Activated T-helper 2 cell treated with anti-CD3 and anti-CD28 coated beads, Interferon-gamma antibody, Interleukin-2, Interleukin-4, amounts not matched to agents 10 μg/mL and 5 μg/mL and 100 μg/mL, durations not matched to agents 14 hours and 24 hours and 36 hours (primary cell): ENCODE results near the gene ANAPC15. TPM values are rescaled to one million over a fixed set of nuclear protein-coding genes. Genes with fewer than 3 reads are reported as not detected.
A peak's percentile ranks its signal among the peaks of the same experiment; 100 is the strongest.

Experiments
- DNase-seq: peaks from one replicate; pipeline ENCODE4 v3.0.0; 2021; ENCODE audit warnings: low spot score
- H3K27ac Mint-ChIP-seq: one replicate; pipeline ENCODE4 v1.8.0; 2021; ENCODE audit warnings: mixed read lengths
- H3K27me3 Mint-ChIP-seq: one replicate; pipeline ENCODE4 v1.8.0; 2021; ENCODE audit warnings: low read depth, mixed read lengths
- H3K36me3 Mint-ChIP-seq: one replicate; pipeline ENCODE4 v1.8.0; 2021; ENCODE audit warnings: low read depth, mixed read lengths
- H3K4me1 Mint-ChIP-seq: one replicate; pipeline ENCODE4 v1.8.0; 2021; ENCODE audit warnings: low read depth, mixed read lengths
- H3K4me3 Mint-ChIP-seq: one replicate; pipeline ENCODE4 v1.8.0; 2021; ENCODE audit warnings: low read depth, mild to moderate bottlenecking, moderate library complexity, mixed read lengths
- H3K9me3 Mint-ChIP-seq: one replicate; pipeline ENCODE4 v1.8.0; 2021; ENCODE audit warnings: mixed read lengths
- intact Hi-C: fragments of 100-400 bp; cut with micrococcal nuclease; formaldehyde crosslinking; loops from one replicate; pipeline ENCODE4 v1.15.1; 2023
- total RNA-seq: library from RNA; stranded (reverse); gene quantifications from 2 replicates; pipeline ENCODE4 v1.2.3, GENCODE V29; 2022

The ANAPC15 gene
- total RNA-seq, 1 donor from 2014 or later, result 67.9 TPM

- Mint-ChIP-seq H3K9me3 (no peaks in the 10 kb centered on the region), H3K4me3 (peak overlapping the region; percentile 95), H3K27ac (peak overlapping the region; percentile 96), H3K36me3 (peaks cover 42% of the 10 kb centered on the region), H3K27me3 (no peaks in the 10 kb centered on the region), H3K4me1 (peaks cover 32% of the 10 kb centered on the region)
- intact Hi-C loops, result loop anchor here (2.0 kb wide), 3 partner anchors 39 to 123 kb away; partner anchors contain the start of gene INPPL1
- no peak for DNase-seq
Measured at GRCh38 chr11:72102162-72102561, 10.3 kb downstream of the ANAPC15 start.

- peaks cover 50% of the 10 kb centered on the region for H3K36me3 Mint-ChIP-seq
- DNase-seq, result no peak
- H3K4me1 Mint-ChIP-seq, result peaks cover 32% of the 10 kb centered on the region
- peak overlapping the region; percentile 9 for H3K27ac Mint-ChIP-seq
- no peaks in the 10 kb centered on the region for H3K27me3 Mint-ChIP-seq
- no peaks in the 10 kb centered on the region for H3K9me3 Mint-ChIP-seq
- intact Hi-C loops, result no loop called here
- no peak overlapping the region for H3K4me3 Mint-ChIP-seq
Measured at GRCh38 chr11:72100462-72100861, 12.0 kb downstream of the ANAPC15 start.

- Mint-ChIP-seq H3K4me3 (no peak overlapping the region), H3K27me3 (no peaks in the 10 kb centered on the region), H3K4me1 (peaks cover 32% of the 10 kb centered on the region), H3K36me3 (peaks cover 53% of the 10 kb centered on the region), H3K27ac (no peak overlapping the region), H3K9me3 (no peaks in the 10 kb centered on the region)
- no peak for DNase-seq
- intact Hi-C loops, result no loop called here
Measured at GRCh38 chr11:72100009-72100408, 12.5 kb downstream of the ANAPC15 start.

GRCh38 chr11:72098741-72099140, 13.8 kb downstream of the ANAPC15 start:
- DNase-seq, result no peak
- H3K27ac Mint-ChIP-seq, result no peak overlapping the region
- intact Hi-C loops, result no loop called here
- no peaks in the 10 kb centered on the region for H3K9me3 Mint-ChIP-seq
- peaks cover 60% of the 10 kb centered on the region for H3K36me3 Mint-ChIP-seq
- H3K4me3 Mint-ChIP-seq, result no peak overlapping the region
- H3K4me1 Mint-ChIP-seq, result peaks cover 26% of the 10 kb centered on the region
- no peaks in the 10 kb centered on the region for H3K27me3 Mint-ChIP-seq

GRCh38 chr11:72091292-72091691, 21.2 kb downstream of the ANAPC15 start:
- no peaks in the 10 kb centered on the region for H3K9me3 Mint-ChIP-seq
- peaks cover 20% of the 10 kb centered on the region for H3K4me1 Mint-ChIP-seq
- H3K36me3 Mint-ChIP-seq, result peaks cover 34% of the 10 kb centered on the region
- no peak overlapping the region for H3K4me3 Mint-ChIP-seq
- H3K27me3 Mint-ChIP-seq, result no peaks in the 10 kb centered on the region
- peak overlapping the region; percentile 58 for H3K27ac Mint-ChIP-seq
- DNase-seq, result peak; percentile 53
- intact Hi-C loops, result loop anchor here (1.0 kb wide), 1 partner anchor 66 kb away; no protein-coding TSS in a partner anchor

- H3K27me3 Mint-ChIP-seq, result no peaks in the 10 kb centered on the region
- peaks cover 24% of the 10 kb centered on the region for H3K4me1 Mint-ChIP-seq
- no peak for DNase-seq
- H3K27ac Mint-ChIP-seq, result no peak overlapping the region
- intact Hi-C loops, result no loop called here
- H3K9me3 Mint-ChIP-seq, result no peaks in the 10 kb centered on the region
- no peak overlapping the region for H3K4me3 Mint-ChIP-seq
- H3K36me3 Mint-ChIP-seq, result peaks cover 22% of the 10 kb centered on the region
Measured at GRCh38 chr11:72088076-72088808, 24.3 kb downstream of the ANAPC15 start.

GRCh38 chr11:72085621-72086351, 26.7 kb downstream of the ANAPC15 start:
- Mint-ChIP-seq H3K9me3 (no peaks in the 10 kb centered on the region), H3K36me3 (peaks cover 17% of the 10 kb centered on the region), H3K4me1 (peaks cover 29% of the 10 kb centered on the region), H3K4me3 (no peak overlapping the region), H3K27me3 (no peaks in the 10 kb centered on the region), H3K27ac (no peak overlapping the region)
- no peak for DNase-seq
- intact Hi-C loops, result no loop called here

GRCh38 chr11:72084965-72085364, 27.5 kb downstream of the ANAPC15 start:
- H3K4me1 Mint-ChIP-seq, result peaks cover 31% of the 10 kb centered on the region
- no peak for DNase-seq

GRCh38 chr11:72084076-72084475, 28.4 kb downstream of the ANAPC15 start:
- Mint-ChIP-seq H3K27me3 (no peaks in the 10 kb centered on the region), H3K36me3 (peaks cover 14% of the 10 kb centered on the region), H3K9me3 (no peaks in the 10 kb centered on the region), H3K27ac (no peak overlapping the region), H3K4me3 (no peak overlapping the region), H3K4me1 (peaks cover 29% of the 10 kb centered on the region)
- intact Hi-C loops, result no loop called here
- DNase-seq, result no peak

More at GRCh38 chr11:72084965-72085364, 27.5 kb downstream of the ANAPC15 start:
- Mint-ChIP-seq H3K9me3 (no peaks in the 10 kb centered on the region), H3K4me3 (no peak overlapping the region), H3K27ac (no peak overlapping the region), H3K36me3 (peaks cover 19% of the 10 kb centered on the region), H3K27me3 (no peaks in the 10 kb centered on the region)
- intact Hi-C loops, result no loop called here

GRCh38 chr11:72083414-72083813, 29.1 kb downstream of the ANAPC15 start:
- H3K4me3 Mint-ChIP-seq, result no peak overlapping the region
- H3K9me3 Mint-ChIP-seq, result no peaks in the 10 kb centered on the region
- DNase-seq, result no peak
- no peak overlapping the region for H3K27ac Mint-ChIP-seq
- peaks cover 15% of the 10 kb centered on the region for H3K36me3 Mint-ChIP-seq
- no peaks in the 10 kb centered on the region for H3K27me3 Mint-ChIP-seq
- intact Hi-C loops, result no loop called here
- peaks cover 32% of the 10 kb centered on the region for H3K4me1 Mint-ChIP-seq

GRCh38 chr11:72081821-72082453, 30.6 kb downstream of the ANAPC15 start:
- Mint-ChIP-seq H3K4me1 (peaks cover 35% of the 10 kb centered on the region), H3K9me3 (no peaks in the 10 kb centered on the region), H3K27me3 (no peaks in the 10 kb centered on the region), H3K4me3 (peak overlapping the region; percentile 72), H3K36me3 (peaks cover 15% of the 10 kb centered on the region), H3K27ac (peak overlapping the region; percentile 68)
- intact Hi-C loops, result loop anchor here (2.0 kb wide), 2 partner anchors 153 to 295 kb away; partner anchors contain the start of genes RNF121 and XNDC1N
- no peak for DNase-seq

- Mint-ChIP-seq H3K27me3 (no peaks in the 10 kb centered on the region), H3K9me3 (no peaks in the 10 kb centered on the region), H3K27ac (peak overlapping the region; percentile 92), H3K4me3 (peak overlapping the region; percentile 90), H3K36me3 (peaks cover 15% of the 10 kb centered on the region), H3K4me1 (peaks cover 38% of the 10 kb centered on the region)
- DNase-seq, result no peak
- intact Hi-C loops, result loop anchor here (2.0 kb wide), 2 partner anchors 152 to 294 kb away; partner anchors contain the start of genes RNF121 and XNDC1N
Measured at GRCh38 chr11:72081184-72081644, 31.3 kb downstream of the ANAPC15 start.
